ENCODE data around the gene OXER1.

- TF ChIP-seq CTCF (IDR thresholded peaks at IDR 0.05) (no peak), POLR2A (IDR thresholded peaks at IDR 0.05) (no peak)
Measured at GRCh38 chr2:42801381-42801780, 37.4 kb upstream of the OXER1 start.
